Stromal cell of bone marrow (primary cell): ENCODE measurements around the gene TMEM61.
"Not testable (repeated sequence)": the region's sequence is repeated elsewhere in the genome, so short reads cannot be mapped to it uniquely, and the experiment has no call there.

Experiments used
- DNase-seq: peaks from one replicate; pipeline ENCODE4 v3.0.0-alpha.2; 2012; ENCODE audit warnings: low read depth

Gene TMEM61

GRCh38 chr1:55002686-55003085, 22.3 kb downstream of the TMEM61 start:
- DNase-seq: no peak

GRCh38 chr1:55005351-55006140, 25.1 kb downstream of the TMEM61 start:
- no peak for DNase-seq

DNA sequence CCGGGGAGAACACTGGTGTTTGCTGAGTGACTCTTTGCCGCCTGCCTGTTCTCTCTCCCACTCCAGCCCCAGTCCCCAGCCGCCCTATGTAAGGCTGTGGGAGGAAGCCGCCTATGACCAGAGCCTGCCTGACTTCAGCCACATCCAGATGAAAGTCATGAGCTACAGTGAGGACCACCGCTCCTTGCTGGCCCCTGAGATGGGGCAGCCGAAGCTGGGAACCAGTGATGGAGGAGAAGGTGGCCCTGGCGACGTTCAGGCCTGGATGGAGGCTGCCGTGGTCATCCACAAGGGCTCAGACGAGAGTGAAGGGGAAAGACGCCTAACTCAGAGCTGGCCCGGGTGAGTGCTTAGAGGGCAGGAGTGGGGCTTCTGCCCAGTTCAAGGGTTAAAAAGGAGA, 26.5 kb downstream of the TMEM61 start:
- DNase-seq: no peak

GRCh38 chr1:55007625-55008024, 27.2 kb downstream of the TMEM61 start:
- DNase-seq: peak; percentile 51

DNA sequence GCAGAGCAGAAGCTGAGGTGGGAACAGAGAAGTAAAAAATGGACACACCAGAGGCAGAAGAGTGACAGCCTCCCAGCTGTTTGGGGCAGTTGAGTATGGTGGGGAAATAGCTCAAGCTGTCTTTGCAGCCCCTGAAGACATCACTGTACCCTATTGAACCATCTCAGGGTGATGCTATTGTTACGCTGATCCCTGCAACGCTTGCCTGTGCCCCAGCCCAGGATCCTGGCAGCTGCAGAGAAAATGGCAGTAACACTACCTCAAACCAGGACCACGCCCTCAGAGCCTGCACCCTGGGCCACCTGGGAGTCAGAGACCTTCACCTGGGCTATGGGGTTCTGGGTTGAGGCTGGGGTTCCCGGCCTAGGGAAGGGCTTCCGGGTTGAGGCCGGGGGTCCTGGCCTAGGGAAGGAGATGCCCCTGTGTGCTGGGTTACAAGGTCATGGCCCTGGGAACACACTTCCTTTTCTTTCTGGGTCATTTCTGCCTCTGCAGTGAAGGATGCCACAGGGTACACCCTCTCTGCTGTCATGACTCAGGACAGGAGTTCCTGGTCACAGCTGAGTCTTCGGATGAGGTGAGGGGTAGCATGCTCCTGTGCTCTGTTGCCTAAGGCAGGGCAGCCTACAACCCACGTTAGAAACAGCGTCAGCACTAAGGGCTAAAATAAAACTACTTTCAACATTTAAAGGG, 29.9 kb downstream of the TMEM61 start:
- DNase-seq: no peak

GRCh38 chr1:55010887-55011217, 30.4 kb downstream of the TMEM61 start:
- DNase-seq: no peak

DNA sequence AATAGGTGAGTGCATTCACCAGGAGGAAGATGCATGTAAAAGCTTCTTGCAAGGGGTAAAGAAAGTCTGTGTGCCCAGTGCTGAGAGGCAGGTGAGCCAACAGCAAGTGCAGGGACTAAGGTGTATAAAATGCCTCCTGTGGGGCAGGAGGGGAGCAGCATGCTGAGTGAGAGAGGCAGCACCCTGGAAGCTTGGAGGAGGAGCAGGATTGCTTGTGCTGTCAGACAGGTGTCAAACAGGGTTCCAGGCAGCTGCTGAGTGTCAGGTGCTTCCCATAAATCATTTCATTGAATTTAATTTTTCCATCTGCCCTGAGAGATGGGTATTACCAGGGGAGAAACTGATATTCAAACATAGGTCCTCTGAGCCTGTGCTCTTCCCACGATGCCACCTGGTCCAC, 32.2 kb downstream of the TMEM61 start:
- DNase-seq: no peak

GRCh38 chr1:55015123-55015522, 34.7 kb downstream of the TMEM61 start:
- DNase-seq: no peak

DNA sequence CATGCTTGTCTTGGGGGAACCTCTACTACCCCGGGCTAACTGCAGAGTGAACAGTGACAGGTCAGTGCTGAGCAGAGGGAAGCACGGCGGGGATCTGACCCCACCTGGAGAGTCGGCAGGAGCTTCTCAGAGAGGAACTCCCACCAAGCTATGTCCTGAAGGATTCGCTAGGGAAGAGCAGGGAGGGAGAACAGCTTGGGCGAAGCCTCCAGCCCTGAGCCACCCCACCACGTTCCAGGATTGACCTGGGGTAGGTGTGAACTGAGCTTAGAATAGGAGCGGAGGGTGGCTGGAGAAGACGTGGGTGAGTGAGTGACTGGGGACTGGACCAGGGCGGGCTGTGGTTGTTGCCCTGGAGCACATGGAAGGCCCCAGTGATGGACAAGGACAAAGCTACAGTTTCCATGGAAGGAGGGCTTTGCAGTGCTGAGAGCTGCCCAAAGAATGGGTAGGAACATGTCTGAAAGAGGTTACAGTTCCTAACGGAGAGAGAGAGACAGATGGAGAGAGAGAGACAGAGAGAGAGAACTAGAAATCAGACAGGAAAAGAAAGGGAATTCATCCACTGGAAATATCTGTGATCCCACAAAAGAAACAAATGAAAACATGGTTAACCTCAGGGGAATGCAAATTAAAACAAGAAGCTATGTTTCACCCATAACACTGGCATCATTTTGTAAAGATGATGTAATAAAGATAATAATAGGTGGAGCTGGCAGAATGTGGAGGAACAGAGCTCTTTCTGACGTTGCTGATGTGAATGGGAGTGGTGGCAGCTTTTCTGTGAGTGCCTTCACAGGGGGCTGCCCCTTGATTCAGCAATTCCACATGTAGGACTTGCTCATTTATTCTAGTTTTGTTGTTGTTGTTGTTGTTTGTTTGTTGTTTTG, 35.5 kb downstream of the TMEM61 start:
- no peak for DNase-seq

- no peak for DNase-seq
These were observed 38.0 kb downstream of the TMEM61 start for GRCh38 chr1:55018395-55018794.

- DNase-seq: peak; percentile 72
These were observed 41.6 kb downstream of the TMEM61 start for GRCh38 chr1:55021942-55022546.

DNA sequence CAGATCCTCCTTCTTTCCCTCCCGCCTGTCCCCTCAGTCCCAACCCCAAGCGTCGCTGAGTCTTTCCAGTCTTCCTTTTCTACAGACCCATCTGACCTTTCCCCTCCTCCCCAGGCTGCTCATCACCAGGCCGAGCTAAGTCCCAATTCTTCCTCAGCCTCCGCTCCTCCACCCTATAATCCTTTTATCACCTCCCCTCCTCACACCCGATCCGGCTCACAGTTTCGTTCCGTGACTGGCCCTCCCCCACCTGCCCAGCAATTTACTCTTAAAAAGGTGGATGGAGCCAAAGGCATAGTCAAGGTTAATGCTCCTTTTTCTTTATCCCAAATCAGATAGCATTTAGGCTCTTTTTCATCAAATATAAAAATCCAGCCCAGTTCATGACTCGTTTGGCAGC, 43.7 kb downstream of the TMEM61 start:
- DNase-seq: not testable (repeated sequence)

- DNase-seq: not testable (repeated sequence)
These were observed 46.3 kb downstream of the TMEM61 start for GRCh38 chr1:55026682-55027081.

DNA sequence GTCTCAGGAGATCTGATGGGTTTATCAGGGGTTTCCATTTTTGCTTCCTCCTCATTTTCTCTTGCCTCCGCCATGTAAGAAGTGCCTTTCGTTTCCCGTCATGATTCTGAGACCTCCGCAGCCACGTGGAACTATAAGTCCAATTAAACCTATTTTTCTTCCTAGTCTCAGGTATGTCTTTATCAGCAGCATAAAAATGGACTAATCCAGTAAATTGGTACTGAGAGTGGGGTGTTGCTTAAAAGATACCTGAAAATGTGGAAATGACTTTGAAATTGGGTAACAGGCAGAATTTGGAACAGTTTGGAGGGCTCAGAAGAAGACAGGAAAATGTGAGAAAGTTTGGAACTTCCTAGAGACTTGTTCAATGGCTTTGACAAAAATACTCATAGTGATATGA, 50.7 kb downstream of the TMEM61 start:
- DNase-seq: not testable (repeated sequence)

DNA sequence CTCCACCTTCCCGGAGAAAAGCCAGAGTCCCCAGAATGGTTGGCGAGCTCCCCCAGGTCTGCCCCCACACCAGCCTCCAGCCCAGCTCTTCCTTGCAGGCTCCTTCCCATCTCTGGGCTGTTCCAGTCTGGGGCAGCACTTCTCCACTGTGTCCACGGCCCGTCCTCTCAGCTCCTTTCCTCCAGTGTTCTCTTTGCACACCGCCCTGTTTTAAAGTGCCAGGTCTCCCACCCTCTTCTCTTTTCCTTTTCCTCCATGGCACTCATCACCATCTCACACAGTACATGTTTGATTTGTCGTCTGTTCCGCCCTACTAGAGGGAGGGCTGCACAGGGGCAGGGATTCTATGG, 52.8 kb downstream of the TMEM61 start:
- no peak for DNase-seq

GRCh38 chr1:55034476-55035133, 54.2 kb downstream of the TMEM61 start:
- DNase-seq: no peak

DNA sequence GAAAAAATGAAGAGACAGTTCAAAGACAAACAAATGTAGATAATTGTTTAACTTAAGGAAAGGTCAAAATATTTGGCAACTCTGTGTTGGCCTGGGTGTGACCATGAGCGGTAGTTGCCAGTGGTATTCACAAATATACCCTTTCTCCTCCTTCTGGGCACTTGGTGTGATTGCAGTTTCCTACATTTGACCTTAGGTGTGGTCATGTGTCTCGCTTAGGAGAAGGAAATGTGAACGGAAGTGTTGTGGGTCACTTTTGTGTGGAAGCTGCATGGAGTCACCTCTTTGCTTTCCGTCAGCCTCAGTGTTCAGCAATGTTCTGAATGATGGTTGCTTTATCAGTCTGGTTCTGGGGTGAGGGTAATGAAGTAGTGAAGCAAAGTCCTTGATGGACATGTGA, 55.5 kb downstream of the TMEM61 start:
- DNase-seq: no peak

DNA sequence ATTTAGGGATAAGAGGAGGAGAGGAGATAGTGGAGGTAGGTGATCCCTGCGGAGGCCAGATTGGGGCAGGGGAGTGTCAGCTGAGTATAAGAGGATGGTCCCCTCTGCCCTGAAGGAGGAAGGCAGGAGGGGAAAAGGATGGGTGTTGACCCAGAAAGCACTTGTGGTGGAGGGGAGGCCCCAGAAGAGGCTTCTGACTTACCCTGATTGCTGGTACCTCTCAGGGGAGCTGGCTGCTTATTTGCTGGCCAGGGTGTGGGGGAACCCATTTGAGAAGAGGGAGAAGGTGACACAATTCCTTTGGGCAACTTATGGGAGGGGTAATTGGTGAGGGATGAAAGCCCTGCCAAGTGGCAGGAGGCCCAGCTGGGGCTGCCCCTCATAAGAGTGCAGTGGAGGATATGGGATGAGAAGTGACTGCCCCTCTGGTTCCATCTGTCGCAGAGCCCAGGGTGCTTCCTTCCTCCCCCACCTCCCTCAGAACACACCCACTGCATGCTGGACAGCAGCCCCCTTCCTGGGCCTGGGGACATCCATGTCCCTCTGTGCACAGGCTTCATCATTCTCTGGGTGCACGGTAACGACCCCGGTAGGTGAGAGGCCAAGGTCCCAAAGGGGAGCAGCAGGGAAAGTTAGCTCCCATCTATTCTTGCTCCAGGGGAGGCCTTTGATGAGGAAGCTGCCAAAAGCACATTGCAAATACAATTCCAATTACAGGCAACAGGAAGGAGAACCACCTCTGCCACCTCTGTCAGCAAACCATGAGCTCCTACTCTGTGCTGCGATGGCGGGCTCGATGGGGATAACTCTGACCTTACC, 57.5 kb downstream of the TMEM61 start:
- DNase-seq: no peak

GRCh38 chr1:55038552-55038838, 58.1 kb downstream of the TMEM61 start:
- DNase-seq: no peak

GRCh38 chr1:55038974-55039341, 58.5 kb downstream of the TMEM61 start:
- DNase-seq: no peak

- DNase-seq: no peak
These were observed 59.1 kb downstream of the TMEM61 start, which contains the start of gene PCSK9 for GRCh38 chr1:55039342-55040082. PCSK9 (plus strand) TSS chr1:55039548; CDS start chr1:55039838, 290 bp downstream.
